C4-2B (cell line): ENCODE data around the gene SGMS1.

Experiments used
- H3K27ac ChIP-seq: fragments of 450-650 bp; 2 replicates; pipeline ENCODE4 v1.5.1; 2017
- CTCF ChIP-seq: fragments of 450-650 bp; conservative IDR thresholded peaks from 2 replicates; pipeline ENCODE4 v1.5.1; 2017; ENCODE audit warnings: mild to moderate bottlenecking
- ZFX ChIP-seq: fragments of 450-650 bp; IDR thresholded peaks from 2 replicates; pipeline ENCODE4 v1.6.1; 2017

Gene SGMS1

DNA sequence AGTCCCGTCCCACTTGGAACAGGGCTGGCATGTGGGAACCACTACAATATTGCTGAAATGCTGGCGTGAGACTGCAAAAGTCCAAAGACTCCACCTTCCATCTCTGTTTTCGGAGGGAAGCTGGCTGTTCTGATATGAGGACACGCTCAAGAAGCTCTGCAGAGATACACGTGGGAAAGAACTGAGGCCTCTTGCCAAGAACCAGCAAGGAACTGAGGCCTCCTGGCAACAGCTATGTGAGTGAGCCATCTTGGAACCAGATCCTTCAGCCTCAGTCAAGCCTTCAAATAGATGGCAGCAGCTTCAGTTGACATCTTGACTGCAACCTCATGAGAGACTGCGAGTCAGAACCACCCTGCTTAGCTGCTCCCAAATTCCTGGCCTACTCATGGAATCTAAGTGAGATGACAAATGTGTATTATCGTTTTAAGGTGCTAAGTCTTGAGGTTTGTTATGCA, 30.8 kb downstream of the SGMS1 start:
- TF ChIP-seq ZFX: no peak
- no peak overlapping the region for H3K27ac ChIP-seq

DNA sequence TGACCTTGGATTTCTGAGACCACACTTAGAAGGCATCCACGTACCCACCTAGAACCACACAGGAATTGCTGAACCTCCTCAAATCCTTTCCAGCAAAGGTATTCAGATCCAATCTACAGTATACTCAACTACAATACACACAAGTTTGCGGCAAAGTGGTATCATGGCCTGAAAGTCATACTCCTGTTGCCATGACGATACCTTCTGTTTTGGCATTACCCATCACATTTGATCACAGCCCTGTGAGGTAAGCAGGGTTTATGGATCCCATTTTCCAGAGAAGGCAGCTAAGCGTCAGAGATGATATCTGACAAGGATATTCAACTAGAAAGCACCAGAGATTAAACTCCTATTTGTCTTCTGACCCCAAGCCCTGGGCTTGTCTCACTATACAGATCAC, 32.8 kb downstream of the SGMS1 start:
- no peak for TF ChIP-seq ZFX
- no peak for TF ChIP-seq CTCF
- H3K27ac ChIP-seq: no peak overlapping the region

DNA sequence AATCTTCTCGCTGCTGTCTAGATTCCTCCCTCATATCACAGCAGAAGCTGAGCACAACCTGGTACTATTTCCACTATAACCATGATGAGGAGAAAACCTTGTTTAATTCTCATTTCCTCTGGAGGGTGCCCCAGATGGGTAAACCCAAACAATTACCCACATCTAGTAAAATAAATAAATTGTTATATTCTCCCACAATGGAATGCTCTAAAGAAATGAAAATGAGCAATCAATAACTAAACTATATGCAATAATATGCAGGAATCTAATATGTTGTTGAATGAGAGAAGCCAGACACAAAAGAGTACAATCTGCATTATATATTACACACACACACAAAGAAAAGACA, 37.0 kb downstream of the SGMS1 start:
- TF ChIP-seq CTCF: no peak
- TF ChIP-seq ZFX: no peak
- H3K27ac ChIP-seq: no peak overlapping the region

DNA sequence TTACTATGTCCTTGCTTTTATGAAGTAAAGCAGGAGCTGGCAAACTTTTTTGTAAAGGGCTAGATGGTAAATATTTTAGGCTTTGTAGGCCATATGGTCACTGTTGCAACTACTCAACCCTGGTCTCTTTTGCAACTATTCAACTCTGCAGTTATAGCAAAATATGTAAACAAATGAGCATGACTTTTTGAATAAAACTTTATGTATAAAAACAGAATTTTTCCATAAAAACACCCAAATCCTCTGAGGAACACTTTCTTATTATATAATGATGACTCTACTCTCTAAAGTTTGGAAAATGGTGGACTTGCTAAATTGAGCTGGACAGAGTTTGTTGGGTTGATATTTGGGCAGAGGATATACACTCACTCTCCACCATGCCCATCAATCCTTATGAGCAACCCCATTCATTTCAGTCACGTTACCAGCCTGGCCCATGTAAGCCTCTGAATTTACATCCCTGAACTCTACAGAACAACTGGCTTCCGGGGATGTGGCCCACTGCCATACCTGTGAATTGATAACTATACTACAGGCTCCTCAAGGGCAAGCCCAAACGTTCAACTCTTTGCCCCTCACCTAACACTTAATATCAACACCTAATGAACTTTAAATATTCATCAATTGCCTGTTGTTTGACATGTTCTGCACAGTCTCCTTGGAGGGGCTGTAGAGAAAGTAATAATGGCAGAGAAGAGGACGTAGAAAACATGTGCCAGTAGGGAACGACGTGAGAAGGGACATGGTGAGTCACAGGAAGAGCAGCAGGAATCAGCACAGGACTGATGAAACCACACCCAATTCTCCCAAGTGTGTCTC, 37.6 kb downstream of the SGMS1 start:
- no peak overlapping the region for H3K27ac ChIP-seq
- TF ChIP-seq CTCF (no peak), ZFX (no peak)

- H3K27ac ChIP-seq: peak overlapping the region; percentile 71; the same call in 1 of the 2 replicates
- TF ChIP-seq ZFX: no peak
- TF ChIP-seq CTCF: no peak
These were observed 40.7 kb downstream of the SGMS1 start for GRCh38 chr10:50582766-50583762.

- peak overlapping the region; percentile 71 for H3K27ac ChIP-seq
- TF ChIP-seq ZFX: no peak
- no peak for TF ChIP-seq CTCF
These were observed 41.7 kb downstream of the SGMS1 start for GRCh38 chr10:50582046-50582445.

- no peak for TF ChIP-seq ZFX
- no peak for TF ChIP-seq CTCF
- peak overlapping the region; percentile 94; the same call in 1 of the 2 replicates for H3K27ac ChIP-seq
These were observed 43.4 kb downstream of the SGMS1 start for GRCh38 chr10:50580262-50580891.
